DOHH2 (cell line): Measurements from ENCODE around the gene USB1.
A peak's percentile ranks its signal among the peaks of the same experiment; 100 is the strongest.

Experiments used
- H3F3A ChIP-seq: fragments of 200-600 bp; sonication (generic), shearing (Covaris generic); 2 replicates; pipeline ENCODE4 v1.6.0; 2016; ENCODE audit warnings: antibody characterized with exemption, mild to moderate bottlenecking; ENCODE audit not compliant: control insufficient read depth, insufficient read depth
- H3K27ac ChIP-seq: fragments of 200-600 bp; sonication (generic); 2 replicates; pipeline ENCODE4 v1.5.1; 2014; ENCODE audit warnings: low read depth, mild to moderate bottlenecking, low read length, moderate library complexity
- H3K27me3 ChIP-seq: fragments of 200-600 bp; sonication (generic); 2 replicates; pipeline ENCODE4 v1.6.1; 2014; ENCODE audit warnings: mild to moderate bottlenecking, low read length, mixed read lengths; ENCODE audit not compliant: control insufficient read depth
- H3K36me3 ChIP-seq: fragments of 200-600 bp; sonication (generic); 2 replicates; pipeline ENCODE4 v1.6.1; 2014; ENCODE audit warnings: mild to moderate bottlenecking, low read length, moderate library complexity, mixed read lengths; ENCODE audit not compliant: control insufficient read depth
- H3K4me1 ChIP-seq: fragments of 200-600 bp; sonication (generic); 2 replicates; pipeline ENCODE4 v1.6.1; 2014; ENCODE audit warnings: mild to moderate bottlenecking, low read length, mixed read lengths; ENCODE audit not compliant: control insufficient read depth
- H3K4me2 ChIP-seq: fragments of 200-600 bp; sonication (generic); 2 replicates; pipeline ENCODE4 v1.6.0; 2014; ENCODE audit warnings: mild to moderate bottlenecking, low read length, moderate library complexity
- H3K4me3 ChIP-seq: fragments of 200-600 bp; sonication (generic); 2 replicates; pipeline ENCODE4 v1.5.1; 2014; ENCODE audit warnings: mild to moderate bottlenecking, low read length, mixed read lengths
- H3K79me2 ChIP-seq: fragments of 200-600 bp; sonication (generic); 2 replicates; pipeline ENCODE4 v1.6.1; 2014; ENCODE audit warnings: mild to moderate bottlenecking, low read length, mixed read lengths; ENCODE audit not compliant: control insufficient read depth
- H3K9me2 ChIP-seq: fragments of 200-600 bp; sonication (generic); replicated peaks from 2 replicates; pipeline ENCODE4 v1.6.1; 2014; ENCODE audit warnings: mild to moderate bottlenecking, low read length, mixed read lengths; ENCODE audit not compliant: control insufficient read depth
- H3K9me3 ChIP-seq: fragments of 200-600 bp; sonication (generic); 2 replicates; pipeline ENCODE4 v1.6.1; 2014; ENCODE audit warnings: antibody characterized with exemption, low read length, mixed read lengths; ENCODE audit not compliant: control insufficient read depth, insufficient read depth
- H4K20me1 ChIP-seq: fragments of 200-600 bp; sonication (generic); 2 replicates; pipeline ENCODE4 v1.6.0; 2014; ENCODE audit warnings: low read depth, mild to moderate bottlenecking, antibody characterized with exemption, low read length, moderate library complexity; ENCODE audit not compliant: control insufficient read depth, insufficient read depth
- EZH2phosphoT487 ChIP-seq: fragments of 200-600 bp; sonication (generic); IDR thresholded peaks from 2 replicates; pipeline ENCODE4 v1.6.1; 2017; ENCODE audit warnings: borderline replicate concordance, mild to moderate bottlenecking, antibody characterized with exemption, low read length, moderate library complexity, mixed read lengths
- TF ChIP-seq, protein P1 (sequence below): fragments of 200-600 bp; sonication (generic); IDR thresholded peaks from one replicate; pipeline ENCODE4 v1.5.1; 2014; ENCODE audit warnings: antibody characterized with exemption, mild to moderate bottlenecking, low read depth, low read length; ENCODE audit not compliant: poor library complexity, severe bottlenecking

The USB1 gene, protein sequence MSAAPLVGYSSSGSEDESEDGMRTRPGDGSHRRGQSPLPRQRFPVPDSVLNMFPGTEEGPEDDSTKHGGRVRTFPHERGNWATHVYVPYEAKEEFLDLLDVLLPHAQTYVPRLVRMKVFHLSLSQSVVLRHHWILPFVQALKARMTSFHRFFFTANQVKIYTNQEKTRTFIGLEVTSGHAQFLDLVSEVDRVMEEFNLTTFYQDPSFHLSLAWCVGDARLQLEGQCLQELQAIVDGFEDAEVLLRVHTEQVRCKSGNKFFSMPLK

DNA sequence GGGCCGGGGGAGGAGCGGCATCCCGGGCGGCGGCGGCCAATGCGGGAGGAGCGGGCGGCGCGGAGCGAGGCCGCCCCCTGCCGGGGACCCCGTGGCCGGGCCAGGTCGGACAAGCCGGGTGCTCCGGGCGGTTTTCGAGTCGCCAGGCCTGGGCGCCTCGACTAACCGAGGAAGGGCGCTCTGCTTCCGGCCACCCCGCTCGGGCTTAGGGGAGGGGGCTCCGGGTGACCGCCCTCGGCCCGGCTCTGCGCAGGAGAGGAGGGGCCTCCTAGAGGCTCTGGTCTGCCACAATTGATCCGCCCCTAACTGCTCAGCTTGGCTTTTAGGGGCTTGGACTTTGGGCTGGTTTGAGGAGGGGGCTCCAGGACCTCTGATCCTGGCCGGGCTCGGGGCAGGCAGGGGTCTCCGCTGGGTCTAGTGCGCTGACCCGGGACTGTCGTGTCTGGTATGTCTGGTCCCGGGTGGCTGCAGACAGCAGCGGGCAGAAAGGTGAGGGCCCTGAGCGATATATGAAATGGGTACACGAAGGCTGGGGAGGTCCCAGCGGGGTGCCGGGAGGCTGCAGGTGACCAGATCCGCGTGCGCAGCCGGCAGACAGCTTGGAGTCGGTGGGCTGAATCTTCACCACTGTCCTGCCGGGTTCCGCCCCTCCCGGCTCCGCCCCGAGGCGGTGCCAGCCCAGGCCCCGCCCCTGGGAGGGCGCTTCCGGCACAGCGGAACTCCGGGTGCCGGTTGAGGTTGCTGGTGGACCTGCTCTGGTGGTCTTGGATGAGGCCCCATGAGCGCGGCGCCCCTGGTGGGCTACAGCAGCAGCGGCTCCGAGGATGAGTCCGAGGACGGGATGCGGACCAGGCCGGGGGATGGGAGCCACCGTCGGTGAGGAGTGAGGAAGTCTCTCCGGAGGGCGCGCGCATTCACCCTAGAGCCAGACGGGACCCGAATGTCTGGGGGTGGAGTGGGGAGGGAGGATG is at the start of gene USB1:
USB1 (plus strand) TSS at position 702 of the 971 bp plus-strand sequence; CDS start at position 779, 77 bp downstream.
- peak within 1 kb of the TSS; percentile 77 for H3K4me3 ChIP-seq
- peaks cover 47% of the 10 kb centered on the region for H3K36me3 ChIP-seq
- no peaks in the 10 kb centered on the region for H3K9me2 ChIP-seq
- H3K9me3 ChIP-seq, result no peaks in the 10 kb centered on the region
- H3K79me2 ChIP-seq, result peaks cover 22% of the 10 kb centered on the region
- peaks cover 7% of the 10 kb centered on the region; the same call in 1 of the 2 replicates for H3F3A ChIP-seq
- H3K4me1 ChIP-seq, result peaks cover 25% of the 10 kb centered on the region
- no peaks in the 10 kb centered on the region for H3K27me3 ChIP-seq
- H3K27ac ChIP-seq, result peak within 1 kb of the TSS; percentile 69
- H3K4me2 ChIP-seq, result peak within 1 kb of the TSS; percentile 99
- TF ChIP-seq, protein P1, sequence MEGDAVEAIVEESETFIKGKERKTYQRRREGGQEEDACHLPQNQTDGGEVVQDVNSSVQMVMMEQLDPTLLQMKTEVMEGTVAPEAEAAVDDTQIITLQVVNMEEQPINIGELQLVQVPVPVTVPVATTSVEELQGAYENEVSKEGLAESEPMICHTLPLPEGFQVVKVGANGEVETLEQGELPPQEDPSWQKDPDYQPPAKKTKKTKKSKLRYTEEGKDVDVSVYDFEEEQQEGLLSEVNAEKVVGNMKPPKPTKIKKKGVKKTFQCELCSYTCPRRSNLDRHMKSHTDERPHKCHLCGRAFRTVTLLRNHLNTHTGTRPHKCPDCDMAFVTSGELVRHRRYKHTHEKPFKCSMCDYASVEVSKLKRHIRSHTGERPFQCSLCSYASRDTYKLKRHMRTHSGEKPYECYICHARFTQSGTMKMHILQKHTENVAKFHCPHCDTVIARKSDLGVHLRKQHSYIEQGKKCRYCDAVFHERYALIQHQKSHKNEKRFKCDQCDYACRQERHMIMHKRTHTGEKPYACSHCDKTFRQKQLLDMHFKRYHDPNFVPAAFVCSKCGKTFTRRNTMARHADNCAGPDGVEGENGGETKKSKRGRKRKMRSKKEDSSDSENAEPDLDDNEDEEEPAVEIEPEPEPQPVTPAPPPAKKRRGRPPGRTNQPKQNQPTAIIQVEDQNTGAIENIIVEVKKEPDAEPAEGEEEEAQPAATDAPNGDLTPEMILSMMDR, result peak; percentile 53
- no peak for TF ChIP-seq EZH2phosphoT487
- H4K20me1 ChIP-seq, result peaks cover 6% of the 10 kb centered on the region; the same call in 1 of the 2 replicates

DNA sequence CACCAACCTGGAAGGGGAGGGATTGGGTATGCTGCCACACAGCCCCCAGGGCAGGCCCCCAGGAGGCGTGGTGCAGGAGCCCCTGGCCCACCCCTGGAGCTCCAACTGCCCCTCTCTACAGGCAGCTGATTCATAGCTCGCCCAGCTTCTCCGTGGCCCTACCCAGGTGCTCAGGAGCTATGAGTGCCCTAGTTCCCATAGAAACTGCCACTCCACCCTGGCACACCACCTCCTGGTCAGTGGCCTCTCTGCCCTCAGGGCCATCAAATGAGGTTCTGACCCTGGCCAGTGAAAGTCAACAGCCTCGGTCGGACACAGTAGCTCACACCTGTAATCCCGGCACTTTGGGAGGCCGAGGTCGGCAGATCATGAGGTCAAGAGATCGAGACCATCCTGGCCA is 48.3 kb upstream of the USB1 start:
- Histone ChIP-seq H3K4me2 (no peak overlapping the region), H3K9me2 (no peaks in the 10 kb centered on the region), H3K36me3 (no peaks in the 10 kb centered on the region), H3K9me3 (no peaks in the 10 kb centered on the region), H3K79me2 (no peaks in the 10 kb centered on the region), H3F3A (no peaks in the 10 kb centered on the region), H4K20me1 (no peaks in the 10 kb centered on the region), H3K4me3 (no peak overlapping the region), H3K4me1 (no peaks in the 10 kb centered on the region), H3K27ac (no peak overlapping the region), H3K27me3 (no peaks in the 10 kb centered on the region)
- TF ChIP-seq, protein P1, result no peak
- TF ChIP-seq EZH2phosphoT487, result no peak

DNA sequence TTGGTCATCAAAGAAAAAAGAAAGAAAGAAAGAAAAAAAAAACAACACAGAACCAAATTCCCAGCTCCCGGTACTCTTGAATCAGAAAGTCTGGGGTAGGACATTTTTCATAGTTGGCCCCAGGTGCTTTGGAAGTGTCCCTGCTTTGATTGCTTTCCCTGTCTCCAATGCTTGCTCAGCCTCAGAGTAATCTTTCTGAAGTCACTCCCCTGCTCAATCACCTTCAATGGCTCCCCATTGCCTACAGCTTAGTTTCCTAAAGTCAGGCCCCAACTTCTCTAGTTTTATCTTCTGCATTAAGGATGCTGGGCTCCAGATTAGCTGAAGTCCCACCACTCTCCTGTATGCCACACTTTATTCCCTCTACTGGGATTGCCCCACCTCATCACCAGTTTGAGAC is 47.4 kb upstream of the USB1 start:
- Histone ChIP-seq H3K4me2 (no peak overlapping the region), H3K27ac (no peak overlapping the region)

More for the DNA sequence above, 47.4 kb upstream of the USB1 start:
- no peaks in the 10 kb centered on the region for H3K4me1 ChIP-seq
- no peaks in the 10 kb centered on the region for H3K79me2 ChIP-seq
- TF ChIP-seq EZH2phosphoT487, result no peak
- TF ChIP-seq, protein P1, result no peak
- H3K36me3 ChIP-seq, result no peaks in the 10 kb centered on the region
- H4K20me1 ChIP-seq, result no peaks in the 10 kb centered on the region
- no peaks in the 10 kb centered on the region for H3K9me2 ChIP-seq
- H3K4me3 ChIP-seq, result no peak overlapping the region
- no peaks in the 10 kb centered on the region for H3F3A ChIP-seq
- no peaks in the 10 kb centered on the region for H3K9me3 ChIP-seq
- H3K27me3 ChIP-seq, result no peaks in the 10 kb centered on the region
